Stimulated activated CD4-positive, alpha-beta T cell treated with anti-CD3 and anti-CD28 coated beads, Interleukin-1b, Interleukin-23, amount 100 ng/mL, for 4 hours (primary cell): ENCODE data around the gene TCN1.

Experiments used
- DNase-seq, 2 donors: peaks; one replicate each; pipeline ENCODE4 v3.0.0-alpha.2; 2020; ENCODE audit warnings: low read depth in 2 of 2

TCN1 gene

GRCh38 chr11:59807047-59807610 lies 59.2 kb downstream of the TCN1 start:
- no peak for DNase-seq

DNA sequence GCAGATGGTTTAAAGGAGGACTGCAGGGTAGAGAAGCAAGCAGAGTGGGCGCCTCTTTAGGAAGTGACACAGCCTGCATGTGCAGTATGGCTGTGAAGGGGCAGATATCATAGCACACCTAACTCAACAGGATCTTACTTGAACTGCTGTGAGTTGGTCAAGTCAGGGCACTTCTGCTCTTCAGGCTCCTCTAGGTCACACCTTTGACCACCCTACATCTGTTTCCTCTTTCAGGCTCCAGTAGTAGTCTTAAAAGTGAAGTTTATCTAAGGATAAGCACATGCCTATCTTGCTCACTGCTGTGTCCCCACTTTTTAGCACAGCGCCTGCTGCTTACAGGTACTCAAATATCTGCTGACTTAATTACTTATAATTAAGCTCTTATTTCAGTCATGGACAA lies 62.2 kb downstream of the TCN1 start:
- no peak for DNase-seq
